ENCODE measurements around the gene HSPG2.
A peak's percentile ranks its signal among the peaks of the same experiment; 100 is the strongest.
"Not testable (repeated sequence)": the region's sequence is repeated elsewhere in the genome, so short reads cannot be mapped to it uniquely, and the experiment has no call there.

Gene HSPG2

GRCh38 chr1:21956720-21957552 is 19.8 kb upstream of the HSPG2 start:
- H3K4me3 ChIP-seq (ENCODE audit: low read depth in 1 of 2, low read length in 2 of 2) = peak overlapping the region in 1 of 2 donors; percentile 29
- H3K27me3 ChIP-seq (ENCODE audit: control insufficient read depth in 1 of 2, insufficient read depth in 2 of 2, low read length in 2 of 2) = no peaks in the 10 kb centered on the region
- peaks cover 20 to 23% of the 10 kb centered on the region in 2 donors for H3K4me1 ChIP-seq (ENCODE audit: control insufficient read depth in 1 of 2, insufficient read depth in 2 of 2, low read length in 2 of 2)
- H3K9me3 ChIP-seq (ENCODE audit: control insufficient read depth in 1 of 2, low read length in 2 of 2) = no peaks in the 10 kb centered on the region
- no peak overlapping the region for H3K27ac ChIP-seq (ENCODE audit: low read depth, low read length)
- H3K36me3 ChIP-seq (ENCODE audit: control insufficient read depth in 1 of 2, insufficient read depth in 2 of 2, low read length in 2 of 2) = no peaks in the 10 kb centered on the region
- H3K9ac ChIP-seq (ENCODE audit: low read depth in 1 of 2, low read length in 2 of 2) = peak overlapping the region; percentile 27 to 35

DNA sequence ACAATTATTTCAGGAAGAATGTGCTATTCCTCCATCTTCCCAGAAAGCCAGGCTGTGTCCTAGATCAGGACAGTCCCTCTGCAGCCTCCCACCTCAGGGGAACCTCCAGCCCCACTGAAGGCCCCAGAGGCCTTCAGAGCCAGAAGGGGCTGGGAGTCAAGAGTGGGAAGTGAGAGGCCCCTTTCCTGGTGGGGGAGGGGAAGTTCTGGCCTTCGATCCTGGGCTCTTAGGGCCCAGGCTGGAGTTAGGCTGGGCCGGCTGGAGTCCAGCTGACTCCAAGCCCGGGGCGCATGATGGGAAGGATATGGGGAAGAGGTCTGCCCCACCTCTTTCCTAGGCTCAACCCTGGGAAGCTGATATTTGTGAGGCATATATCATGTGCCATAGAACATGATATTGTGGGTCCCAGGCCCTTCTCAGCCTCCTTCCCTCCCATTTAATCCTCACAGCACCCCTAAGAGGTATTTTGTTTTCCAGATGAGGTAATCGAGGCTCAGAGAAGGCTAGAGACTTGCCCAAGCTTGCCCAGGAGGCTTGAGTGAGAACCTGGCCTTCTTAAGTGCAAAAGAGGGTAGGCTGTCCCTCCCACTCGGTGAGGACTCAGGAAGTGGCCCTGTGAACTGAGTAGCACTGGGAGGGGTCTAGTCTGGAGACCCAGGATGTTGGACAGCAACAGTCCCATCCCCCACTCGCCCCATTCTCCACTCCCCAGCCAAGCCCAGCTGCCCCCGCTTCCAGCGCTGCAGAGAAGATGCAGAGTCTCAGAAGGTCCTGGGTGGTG is 18.6 kb upstream of the HSPG2 start:
- Histone ChIP-seq H3K4me1 (ENCODE audit: control insufficient read depth in 1 of 2, insufficient read depth in 2 of 2, low read length in 2 of 2) (peaks cover 20 to 23% of the 10 kb centered on the region in 2 donors), H3K9ac (ENCODE audit: low read depth in 1 of 2, low read length in 2 of 2) (no peak overlapping the region), H3K27ac (ENCODE audit: low read depth, low read length) (no peak overlapping the region), H3K4me3 (ENCODE audit: low read depth in 1 of 2, low read length in 2 of 2) (no peak overlapping the region), H3K36me3 (ENCODE audit: control insufficient read depth in 1 of 2, insufficient read depth in 2 of 2, low read length in 2 of 2) (no peaks in the 10 kb centered on the region), H3K27me3 (ENCODE audit: control insufficient read depth in 1 of 2, insufficient read depth in 2 of 2, low read length in 2 of 2) (no peaks in the 10 kb centered on the region), H3K9me3 (ENCODE audit: control insufficient read depth in 1 of 2, low read length in 2 of 2) (no peaks in the 10 kb centered on the region)

GRCh38 chr1:21955058-21955457 is 17.9 kb upstream of the HSPG2 start:
- no peaks in the 10 kb centered on the region for H3K9me3 ChIP-seq (ENCODE audit: control insufficient read depth in 1 of 2, low read length in 2 of 2)
- H3K27me3 ChIP-seq (ENCODE audit: control insufficient read depth in 1 of 2, insufficient read depth in 2 of 2, low read length in 2 of 2) = no peaks in the 10 kb centered on the region
- no peak overlapping the region for H3K27ac ChIP-seq (ENCODE audit: low read depth, low read length)
- peaks cover 20 to 23% of the 10 kb centered on the region in 2 donors for H3K4me1 ChIP-seq (ENCODE audit: control insufficient read depth in 1 of 2, insufficient read depth in 2 of 2, low read length in 2 of 2)
- H3K36me3 ChIP-seq (ENCODE audit: control insufficient read depth in 1 of 2, insufficient read depth in 2 of 2, low read length in 2 of 2) = no peaks in the 10 kb centered on the region
- no peak overlapping the region for H3K9ac ChIP-seq (ENCODE audit: low read depth in 1 of 2, low read length in 2 of 2)
- H3K4me3 ChIP-seq (ENCODE audit: low read depth in 1 of 2, low read length in 2 of 2) = no peak overlapping the region

DNA sequence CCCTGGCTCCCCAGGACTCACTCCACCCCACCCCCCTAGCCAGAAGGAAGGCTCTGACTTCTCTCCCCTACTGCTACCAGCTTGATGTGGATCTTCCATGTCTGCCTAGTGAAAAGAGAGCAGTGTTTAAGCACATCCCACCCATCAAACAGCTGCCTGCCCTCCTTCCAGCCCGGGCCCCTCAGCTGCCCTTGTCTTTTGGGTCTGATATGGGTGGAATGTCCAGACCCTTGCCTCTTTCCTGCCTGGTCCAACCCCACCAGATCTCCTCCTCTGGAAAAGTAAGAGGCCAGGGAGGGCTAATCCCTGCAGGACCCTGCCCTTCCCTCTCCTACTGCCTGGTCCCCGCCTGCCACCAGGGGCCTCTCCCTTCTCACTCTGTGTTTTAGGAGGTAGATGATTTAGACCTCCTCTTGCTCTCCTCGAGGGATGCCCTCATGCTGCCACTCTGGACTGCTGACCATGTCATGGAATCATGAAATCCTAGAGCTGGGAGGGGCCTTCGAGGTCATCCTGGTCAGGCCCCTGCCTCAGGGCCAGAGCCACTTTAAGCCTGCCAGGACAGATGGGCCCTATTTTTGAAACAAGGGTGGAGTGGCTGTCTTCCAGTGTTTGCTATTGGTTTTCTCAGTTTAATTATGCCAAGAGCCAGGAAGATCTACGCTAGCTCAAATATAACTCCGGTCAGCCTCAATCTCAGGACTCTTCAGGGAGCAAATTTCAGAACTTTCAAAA is 15.8 kb upstream of the HSPG2 start:
- H3K27ac ChIP-seq (ENCODE audit: low read depth, low read length) = no peak overlapping the region
- H3K4me3 ChIP-seq (ENCODE audit: low read depth in 1 of 2, low read length in 2 of 2) = no peak overlapping the region
- no peaks in the 10 kb centered on the region for H3K27me3 ChIP-seq (ENCODE audit: control insufficient read depth in 1 of 2, insufficient read depth in 2 of 2, low read length in 2 of 2)
- H3K36me3 ChIP-seq (ENCODE audit: control insufficient read depth in 1 of 2, insufficient read depth in 2 of 2, low read length in 2 of 2) = no peaks in the 10 kb centered on the region
- peaks cover 20 to 23% of the 10 kb centered on the region in 2 donors for H3K4me1 ChIP-seq (ENCODE audit: control insufficient read depth in 1 of 2, insufficient read depth in 2 of 2, low read length in 2 of 2)
- H3K9ac ChIP-seq (ENCODE audit: low read depth in 1 of 2, low read length in 2 of 2) = no peak overlapping the region
- no peaks in the 10 kb centered on the region for H3K9me3 ChIP-seq (ENCODE audit: control insufficient read depth in 1 of 2, low read length in 2 of 2)

- no peak overlapping the region for H3K9ac ChIP-seq (ENCODE audit: low read depth in 1 of 2, low read length in 2 of 2)
- H3K4me1 ChIP-seq (ENCODE audit: control insufficient read depth in 1 of 2, insufficient read depth in 2 of 2, low read length in 2 of 2) = peaks cover 8 to 10% of the 10 kb centered on the region in 2 donors
- H3K9me3 ChIP-seq (ENCODE audit: control insufficient read depth in 1 of 2, low read length in 2 of 2) = no peaks in the 10 kb centered on the region
- no peaks in the 10 kb centered on the region for H3K36me3 ChIP-seq (ENCODE audit: control insufficient read depth in 1 of 2, insufficient read depth in 2 of 2, low read length in 2 of 2)
- no peak overlapping the region for H3K27ac ChIP-seq (ENCODE audit: low read depth, low read length)
- no peak overlapping the region for H3K4me3 ChIP-seq (ENCODE audit: low read depth in 1 of 2, low read length in 2 of 2)
- no peaks in the 10 kb centered on the region for H3K27me3 ChIP-seq (ENCODE audit: control insufficient read depth in 1 of 2, insufficient read depth in 2 of 2, low read length in 2 of 2)
Observed at GRCh38 chr1:21951226-21951870, 14.2 kb upstream of the HSPG2 start.

GRCh38 chr1:21950734-21951133 is 13.6 kb upstream of the HSPG2 start:
- Histone ChIP-seq H3K9me3 (ENCODE audit: control insufficient read depth in 1 of 2, low read length in 2 of 2) (no peaks in the 10 kb centered on the region), H3K27me3 (ENCODE audit: control insufficient read depth in 1 of 2, insufficient read depth in 2 of 2, low read length in 2 of 2) (no peaks in the 10 kb centered on the region), H3K36me3 (ENCODE audit: control insufficient read depth in 1 of 2, insufficient read depth in 2 of 2, low read length in 2 of 2) (no peaks in the 10 kb centered on the region), H3K27ac (ENCODE audit: low read depth, low read length) (no peak overlapping the region), H3K9ac (ENCODE audit: low read depth in 1 of 2, low read length in 2 of 2) (no peak overlapping the region), H3K4me3 (ENCODE audit: low read depth in 1 of 2, low read length in 2 of 2) (no peak overlapping the region), H3K4me1 (ENCODE audit: control insufficient read depth in 1 of 2, insufficient read depth in 2 of 2, low read length in 2 of 2) (peaks cover 3 to 4% of the 10 kb centered on the region in 2 donors)

- Histone ChIP-seq H3K4me1 (ENCODE audit: control insufficient read depth in 1 of 2, insufficient read depth in 2 of 2, low read length in 2 of 2) (peaks cover 0 to 3% of the 10 kb centered on the region in 2 donors), H3K9me3 (ENCODE audit: control insufficient read depth in 1 of 2, low read length in 2 of 2) (no peaks in the 10 kb centered on the region), H3K27me3 (ENCODE audit: control insufficient read depth in 1 of 2, insufficient read depth in 2 of 2, low read length in 2 of 2) (no peaks in the 10 kb centered on the region), H3K27ac (ENCODE audit: low read depth, low read length) (no peak overlapping the region), H3K36me3 (ENCODE audit: control insufficient read depth in 1 of 2, insufficient read depth in 2 of 2, low read length in 2 of 2) (no peaks in the 10 kb centered on the region), H3K4me3 (ENCODE audit: low read depth in 1 of 2, low read length in 2 of 2) (no peak overlapping the region), H3K9ac (ENCODE audit: low read depth in 1 of 2, low read length in 2 of 2) (no peak overlapping the region)
Observed at GRCh38 chr1:21946836-21947587, 9.9 kb upstream of the HSPG2 start.

DNA sequence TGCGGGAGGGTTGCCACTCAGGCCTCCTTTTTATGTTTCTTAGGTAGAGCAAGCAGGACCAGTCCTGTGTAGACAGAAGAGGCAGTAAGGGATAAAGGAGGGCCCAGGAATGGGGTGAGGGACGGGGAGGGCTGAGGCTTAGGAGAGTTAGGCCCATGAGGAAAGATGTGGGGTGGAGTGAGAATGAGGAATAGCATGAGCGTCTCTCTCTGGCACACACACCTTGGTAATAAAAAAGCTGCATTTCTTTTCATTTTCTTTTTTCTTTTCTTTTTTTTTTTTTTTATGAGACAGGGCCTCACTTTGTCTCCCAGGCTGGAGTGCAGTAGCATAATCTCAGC is 7.6 kb upstream of the HSPG2 start:
- Histone ChIP-seq H3K27ac (ENCODE audit: low read depth, low read length) (no peak overlapping the region), H3K9ac (ENCODE audit: low read depth in 1 of 2, low read length in 2 of 2) (no peak overlapping the region), H3K4me3 (ENCODE audit: low read depth in 1 of 2, low read length in 2 of 2) (no peak overlapping the region), H3K9me3 (ENCODE audit: control insufficient read depth in 1 of 2, low read length in 2 of 2) (no peaks in the 10 kb centered on the region), H3K36me3 (ENCODE audit: control insufficient read depth in 1 of 2, insufficient read depth in 2 of 2, low read length in 2 of 2) (no peaks in the 10 kb centered on the region), H3K4me1 (ENCODE audit: control insufficient read depth in 1 of 2, insufficient read depth in 2 of 2, low read length in 2 of 2) (peaks cover 0 to 3% of the 10 kb centered on the region in 2 donors), H3K27me3 (ENCODE audit: control insufficient read depth in 1 of 2, insufficient read depth in 2 of 2, low read length in 2 of 2) (no peaks in the 10 kb centered on the region)

DNA sequence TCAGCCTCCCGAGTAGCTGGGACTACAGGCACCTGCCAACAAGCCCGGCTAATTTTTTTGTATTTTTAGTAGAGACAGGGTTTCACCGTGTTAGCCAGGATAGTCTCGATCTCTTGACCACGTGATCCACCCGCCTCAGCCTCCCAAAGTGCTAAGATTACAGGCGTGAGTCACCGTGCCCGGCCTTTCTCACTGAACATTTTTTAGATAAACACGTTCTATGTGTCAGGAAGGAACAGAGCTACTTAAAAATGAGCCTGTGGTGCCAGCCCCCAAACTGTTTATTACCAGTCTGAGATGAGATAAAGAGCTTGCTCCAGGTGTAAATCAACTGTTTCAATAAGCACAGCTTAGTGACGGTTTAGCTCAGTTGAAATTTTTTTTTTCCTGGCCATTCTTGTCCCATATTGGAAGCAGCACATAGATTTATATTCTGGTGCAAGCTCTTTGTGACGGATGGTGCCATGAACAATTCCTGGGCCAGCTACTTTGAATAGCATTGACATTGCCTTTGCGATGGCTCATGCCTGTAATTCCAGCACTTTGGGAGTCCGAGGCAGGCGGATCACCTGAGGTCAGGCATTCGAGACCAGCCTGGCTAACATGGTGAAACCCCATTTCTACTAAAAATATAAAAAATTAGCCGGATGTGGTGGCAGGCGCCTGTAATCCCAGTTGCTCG is 6.0 kb upstream of the HSPG2 start:
- not testable (repeated sequence) for H3K9me3 ChIP-seq (ENCODE audit: control insufficient read depth in 1 of 2, low read length in 2 of 2); H3K36me3 ChIP-seq (ENCODE audit: control insufficient read depth in 1 of 2, insufficient read depth in 2 of 2, low read length in 2 of 2); H3K4me3 ChIP-seq (ENCODE audit: low read depth in 1 of 2, low read length in 2 of 2); H3K27me3 ChIP-seq (ENCODE audit: control insufficient read depth in 1 of 2, insufficient read depth in 2 of 2, low read length in 2 of 2); H3K27ac ChIP-seq (ENCODE audit: low read depth, low read length); H3K9ac ChIP-seq (ENCODE audit: low read depth in 1 of 2, low read length in 2 of 2); H3K4me1 ChIP-seq (ENCODE audit: control insufficient read depth in 1 of 2, insufficient read depth in 2 of 2, low read length in 2 of 2)
